Neural progenitor cell (in vitro differentiated cells): ENCODE measurements around the gene NDOR1. TPM values are rescaled to one million over a fixed set of nuclear protein-coding genes. Genes with fewer than 3 reads are reported as not detected.
A peak's percentile ranks its signal among the peaks of the same experiment; 100 is the strongest.

Experiments
- DNase-seq: peaks from one replicate; pipeline ENCODE4 v3.0.0-alpha.2; 2016; ENCODE audit warnings: low spot score
- H2AFZ ChIP-seq: fragments of 200-600 bp; sonication (generic); replicated peaks from 2 replicates; pipeline ENCODE4 v1.6.1; 2016; ENCODE audit warnings: antibody characterized with exemption
- H3F3A ChIP-seq: fragments of 200-600 bp; sonication (generic); 2 replicates; pipeline ENCODE4 v1.6.1; 2016; ENCODE audit warnings: antibody characterized with exemption, low read depth
- H3K27ac ChIP-seq: fragments of 200-600 bp; sonication (generic); 2 replicates; pipeline ENCODE4 v1.5.1; 2016; ENCODE audit warnings: mild to moderate bottlenecking
- H3K27me3 ChIP-seq: fragments of 200-600 bp; sonication (generic); 2 replicates; pipeline ENCODE4 v1.6.1; 2016; ENCODE audit warnings: mild to moderate bottlenecking, moderate library complexity
- H3K36me3 ChIP-seq: fragments of 200-600 bp; sonication (generic); 2 replicates; pipeline ENCODE4 v1.5.1; 2016
- H3K4me1 ChIP-seq: fragments of 200-600 bp; sonication (generic); 2 replicates; pipeline ENCODE4 v1.6.1; 2016; ENCODE audit warnings: mixed run types
- H3K4me2 ChIP-seq: fragments of 200-600 bp; sonication (generic); 2 replicates; pipeline ENCODE4 v1.6.1; 2016
- H3K4me3 ChIP-seq: fragments of 200-600 bp; sonication (generic); 2 replicates; pipeline ENCODE4 v1.5.1; 2016
- H3K79me2 ChIP-seq: fragments of 200-600 bp; sonication (generic); 2 replicates; pipeline ENCODE4 v1.6.1; 2016; ENCODE audit warnings: low read depth
- H3K9ac ChIP-seq: fragments of 200-600 bp; sonication (generic); 2 replicates; pipeline ENCODE4 v1.6.1; 2016
- H3K9me3 ChIP-seq: fragments of 200-600 bp; sonication (generic); 2 replicates; pipeline ENCODE4 v1.5.1; 2016; ENCODE audit warnings: low read depth
- H4K20me1 ChIP-seq: fragments of 200-600 bp; sonication (generic); 2 replicates; pipeline ENCODE4 v1.6.1; 2016; ENCODE audit warnings: low read depth
- H3K27ac Mint-ChIP-seq: 3 replicates; pipeline ENCODE4 v1.8.0; 2021; ENCODE audit warnings: mixed read lengths
- H3K27me3 Mint-ChIP-seq: 2 replicates; pipeline ENCODE4 v1.8.0; 2022; ENCODE audit warnings: low read depth, mild to moderate bottlenecking, inconsistent platforms, moderate library complexity, mixed read lengths; ENCODE audit not compliant: insufficient read depth
- H3K36me3 Mint-ChIP-seq: 3 replicates; pipeline ENCODE4 v1.8.0; 2021; ENCODE audit warnings: mixed read lengths
- H3K4me1 Mint-ChIP-seq: 3 replicates; pipeline ENCODE4 v1.8.0; 2021; ENCODE audit warnings: mixed read lengths
- H3K4me3 Mint-ChIP-seq: 3 replicates; pipeline ENCODE4 v1.8.0; 2021; ENCODE audit warnings: mild to moderate bottlenecking, moderate library complexity, mixed read lengths
- H3K9me3 Mint-ChIP-seq: 3 replicates; pipeline ENCODE4 v1.8.0; 2020; ENCODE audit warnings: mixed read lengths
- EZH2 ChIP-seq: fragments of 200-600 bp; sonication (generic); IDR thresholded peaks from 2 replicates; pipeline ENCODE4 v1.6.1; 2017; ENCODE audit warnings: antibody characterized with exemption, mild to moderate bottlenecking, moderate library complexity
- EZH2phosphoT487 ChIP-seq: fragments of 200-600 bp; sonication (generic); IDR thresholded peaks from 2 replicates; pipeline ENCODE4 v1.6.1; 2017; ENCODE audit warnings: antibody characterized with exemption
- total RNA-seq: library from RNA; depleted of rRNA; stranded (reverse); fragments of >200 nt; gene quantifications from 2 replicates; pipeline ENCODE4 v1.2.3, GENCODE V29; 2015; ENCODE audit warnings: low replicate concordance
- TF ChIP-seq, protein P1 (sequence below): fragments of 200-600 bp; sonication (generic); IDR thresholded peaks from 2 replicates; pipeline ENCODE4 v1.5.1; 2017; ENCODE audit warnings: antibody characterized with exemption, mild to moderate bottlenecking

NDOR1 gene
- total RNA-seq, 1 donor from 2014 or later, result 5.1 TPM

DNA sequence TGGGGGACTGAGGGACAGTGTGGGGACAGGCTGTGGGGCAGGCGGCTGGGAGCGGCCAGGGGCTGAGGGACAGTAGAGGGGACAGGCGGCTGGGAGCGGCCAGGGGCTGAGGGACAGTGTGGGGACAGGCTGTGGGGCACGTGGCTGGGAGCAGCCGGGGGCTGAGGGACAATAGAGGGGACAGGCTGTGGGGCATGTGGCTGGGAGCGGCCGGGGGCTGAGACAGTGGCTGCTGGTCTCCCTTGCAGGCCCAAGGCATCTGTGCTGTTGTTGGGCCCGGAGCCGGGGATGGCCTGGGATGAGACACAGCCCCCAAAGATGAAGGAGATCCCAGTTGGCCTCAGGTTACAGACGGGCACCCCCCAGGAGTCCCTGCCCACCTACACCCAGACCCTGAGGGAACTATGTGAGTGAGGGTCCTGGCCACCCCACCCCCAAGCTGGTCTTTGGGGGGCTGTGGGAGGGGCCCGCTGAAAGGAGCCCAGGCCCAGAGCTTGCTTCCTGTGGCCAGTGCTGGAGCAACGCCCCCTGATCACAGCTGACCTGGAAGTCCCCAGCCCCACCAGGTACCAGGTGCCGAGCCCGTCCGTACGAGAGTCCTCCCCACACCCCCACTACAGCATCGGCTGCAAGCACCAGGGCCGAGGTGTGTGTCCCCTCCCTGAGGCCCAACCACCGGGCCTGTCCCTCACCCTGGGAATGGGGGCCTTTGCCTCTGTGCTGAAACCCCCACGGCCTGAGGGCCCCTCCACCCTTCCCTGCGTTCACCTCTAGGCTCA is 46.2 kb downstream of the NDOR1 start:
- Mint-ChIP-seq H3K4me3 (no peak overlapping the region), H3K9me3 (no peaks in the 10 kb centered on the region), H3K27ac (peak overlapping the region; percentile 84), H3K27me3 (peaks cover 3% of the 10 kb centered on the region), H3K36me3 (no peaks in the 10 kb centered on the region), H3K4me1 (peaks cover 37% of the 10 kb centered on the region)
- Histone ChIP-seq H3K79me2 (peaks cover 14% of the 10 kb centered on the region), H3K4me3 (no peak overlapping the region), H3K9ac (no peak overlapping the region), H3K4me2 (no peak overlapping the region), H2AFZ (no peak overlapping the region), H3K27me3 (peaks cover 6% of the 10 kb centered on the region), H4K20me1 (peaks cover 16% of the 10 kb centered on the region), H3K36me3 (no peaks in the 10 kb centered on the region), H3K9me3 (no peaks in the 10 kb centered on the region), H3K27ac (no peak overlapping the region), H3K4me1 (peaks cover 31% of the 10 kb centered on the region), H3F3A (peaks cover 10% of the 10 kb centered on the region)
- no peak for DNase-seq
- TF ChIP-seq, protein P1, sequence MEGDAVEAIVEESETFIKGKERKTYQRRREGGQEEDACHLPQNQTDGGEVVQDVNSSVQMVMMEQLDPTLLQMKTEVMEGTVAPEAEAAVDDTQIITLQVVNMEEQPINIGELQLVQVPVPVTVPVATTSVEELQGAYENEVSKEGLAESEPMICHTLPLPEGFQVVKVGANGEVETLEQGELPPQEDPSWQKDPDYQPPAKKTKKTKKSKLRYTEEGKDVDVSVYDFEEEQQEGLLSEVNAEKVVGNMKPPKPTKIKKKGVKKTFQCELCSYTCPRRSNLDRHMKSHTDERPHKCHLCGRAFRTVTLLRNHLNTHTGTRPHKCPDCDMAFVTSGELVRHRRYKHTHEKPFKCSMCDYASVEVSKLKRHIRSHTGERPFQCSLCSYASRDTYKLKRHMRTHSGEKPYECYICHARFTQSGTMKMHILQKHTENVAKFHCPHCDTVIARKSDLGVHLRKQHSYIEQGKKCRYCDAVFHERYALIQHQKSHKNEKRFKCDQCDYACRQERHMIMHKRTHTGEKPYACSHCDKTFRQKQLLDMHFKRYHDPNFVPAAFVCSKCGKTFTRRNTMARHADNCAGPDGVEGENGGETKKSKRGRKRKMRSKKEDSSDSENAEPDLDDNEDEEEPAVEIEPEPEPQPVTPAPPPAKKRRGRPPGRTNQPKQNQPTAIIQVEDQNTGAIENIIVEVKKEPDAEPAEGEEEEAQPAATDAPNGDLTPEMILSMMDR, result no peak
- no peak for TF ChIP-seq EZH2
- TF ChIP-seq EZH2phosphoT487, result no peak

- Mint-ChIP-seq H3K4me3 (peak overlapping the region; percentile 95), H3K27ac (peak overlapping the region; percentile 66), H3K36me3 (peaks cover 2% of the 10 kb centered on the region), H3K27me3 (peaks cover 7% of the 10 kb centered on the region), H3K4me1 (peaks cover 28% of the 10 kb centered on the region), H3K9me3 (no peaks in the 10 kb centered on the region)
- H3K27me3 ChIP-seq, result peaks cover 6% of the 10 kb centered on the region
- peaks cover 20% of the 10 kb centered on the region for H3K79me2 ChIP-seq
- no peaks in the 10 kb centered on the region for H3K9me3 ChIP-seq
- DNase-seq, result peak; percentile 43
- peaks cover 19% of the 10 kb centered on the region for H4K20me1 ChIP-seq
- TF ChIP-seq, protein P1, result no peak
- TF ChIP-seq EZH2phosphoT487, result no peak
- TF ChIP-seq EZH2, result no peak
- peak overlapping the region; percentile 49 for H3K4me2 ChIP-seq
- peaks cover 10% of the 10 kb centered on the region for H3F3A ChIP-seq
- H3K9ac ChIP-seq, result no peak overlapping the region
- no peak overlapping the region for H2AFZ ChIP-seq
- no peak overlapping the region for H3K27ac ChIP-seq
- H3K4me1 ChIP-seq, result peaks cover 31% of the 10 kb centered on the region
- H3K4me3 ChIP-seq, result no peak overlapping the region
- no peaks in the 10 kb centered on the region for H3K36me3 ChIP-seq
These were observed 47.3 kb downstream of the NDOR1 start for GRCh38 chr9:137252555-137253506.

- H3K36me3 Mint-ChIP-seq, result peaks cover 5% of the 10 kb centered on the region
- peaks cover 28% of the 10 kb centered on the region for H3K4me1 Mint-ChIP-seq
- peaks cover 19% of the 10 kb centered on the region for H4K20me1 ChIP-seq
- peak overlapping the region; percentile 99 for H3K4me3 ChIP-seq
- peaks cover 7% of the 10 kb centered on the region for H3K27me3 Mint-ChIP-seq
- peaks cover 31% of the 10 kb centered on the region for H3K4me1 ChIP-seq
- H3K4me2 ChIP-seq, result peak overlapping the region; percentile 100
- peak; percentile 65 for DNase-seq
- TF ChIP-seq EZH2phosphoT487, result no peak
- no peak for TF ChIP-seq EZH2
- TF ChIP-seq, protein P1, result no peak
- peaks cover 6% of the 10 kb centered on the region for H3K27me3 ChIP-seq
- peaks cover 20% of the 10 kb centered on the region for H3K79me2 ChIP-seq
- no peak overlapping the region for H3K27ac ChIP-seq
- peak overlapping the region; percentile 53 for H2AFZ ChIP-seq
- H3K36me3 ChIP-seq, result no peaks in the 10 kb centered on the region
- H3K9ac ChIP-seq, result no peak overlapping the region
- H3F3A ChIP-seq, result peaks cover 10% of the 10 kb centered on the region
- H3K9me3 Mint-ChIP-seq, result no peaks in the 10 kb centered on the region
- no peaks in the 10 kb centered on the region for H3K9me3 ChIP-seq
- H3K27ac Mint-ChIP-seq, result peak overlapping the region; percentile 99
- peak overlapping the region; percentile 95 for H3K4me3 Mint-ChIP-seq
These were observed 48.5 kb downstream of the NDOR1 start for GRCh38 chr9:137253717-137254623.
